D721Med (cell line): ENCODE measurements around the gene ANOS1.
A peak's percentile ranks its signal among the peaks of the same experiment; 100 is the strongest.
"Not testable (repeated sequence)": the region's sequence is repeated elsewhere in the genome, so short reads cannot be mapped to it uniquely, and the experiment has no call there.

Experiments
- DNase-seq: peaks from one replicate; pipeline ENCODE4 v3.0.0; 2011; ENCODE audit warnings: low spot score; ENCODE audit not compliant: insufficient read length
- FAIRE-seq: peaks from 2 replicates; lab custom pipeline; 2011; peaks lifted over from hg19 to GRCh38; lab: Jason Lieb, UNC
- CTCF ChIP-seq: IDR thresholded peaks from 2 replicates; pipeline ENCODE4 v1.5.1; 2012; ENCODE audit warnings: mild to moderate bottlenecking, control low read depth; ENCODE audit not compliant: insufficient read depth; ENCODE audit errors: missing control alignments

The ANOS1 gene

GRCh38 chrX:8731559-8732395 lies at the start of gene ANOS1:
Gene ANOS1, minus strand, starts transcription at chrX:8732137. Its CDS starts 101 bp downstream, at chrX:8732036.
- FAIRE-seq (no peak), DNase-seq (no peak)
- no peak for TF ChIP-seq CTCF

- DNase-seq, result no peak
Observed at GRCh38 chrX:8773117-8773516, 41.2 kb upstream of the ANOS1 start.

GRCh38 chrX:8760021-8760420 lies 28.1 kb upstream of the ANOS1 start:
- no peak for TF ChIP-seq CTCF
- DNase-seq (no peak), FAIRE-seq (no peak)

More at GRCh38 chrX:8773117-8773516, 41.2 kb upstream of the ANOS1 start:
- no peak for TF ChIP-seq CTCF
- FAIRE-seq, result no peak

GRCh38 chrX:8758706-8759105 lies 26.8 kb upstream of the ANOS1 start:
- DNase-seq, result not testable (repeated sequence)
- peak; percentile 77 for FAIRE-seq

GRCh38 chrX:8757609-8758389 lies 25.9 kb upstream of the ANOS1 start:
- peak; percentile 25 for FAIRE-seq
- not testable (repeated sequence) for DNase-seq

- DNase-seq, result no peak
- no peak for TF ChIP-seq CTCF
- no peak for FAIRE-seq
Observed at GRCh38 chrX:8755813-8756212, 23.9 kb upstream of the ANOS1 start.

- DNase-seq (no peak), FAIRE-seq (no peak)
- no peak for TF ChIP-seq CTCF
Observed at GRCh38 chrX:8755116-8755515, 23.2 kb upstream of the ANOS1 start.

- DNase-seq (no peak), FAIRE-seq (no peak)
- no peak for TF ChIP-seq CTCF
Observed at GRCh38 chrX:8749697-8750096, 17.8 kb upstream of the ANOS1 start.
